Lung (tissue), 12 donors: ENCODE data around the gene NRM. TPM values are rescaled to one million over a fixed set of nuclear protein-coding genes. Genes with fewer than 3 reads are reported as not detected.

Experiments
- ATAC-seq: fragments of 200-7000 bp; cut with Tn5 transposase; one replicate; pipeline ENCODE4 v1.9.1; 2020; ENCODE audit warnings: moderate number of reproducible peaks; ENCODE audit not compliant: insufficient read depth, low FRiP score
- DNase-seq, 3 donors: peaks; one replicate each; pipeline ENCODE4 v3.0.0-alpha.2; 2013 to 2017
- H3K27ac ChIP-seq, 2 donors: one replicate each; pipeline ENCODE4 v1.5.1; 2013; ENCODE audit warnings: mild to moderate bottlenecking in 2 of 2, moderate library complexity in 2 of 2, control low read depth in 1 of 2, inconsistent platforms in 1 of 2, low read depth in 1 of 2, low read length in 1 of 2
- H3K27me3 ChIP-seq, 3 donors: one replicate each; pipeline ENCODE4 v1.5.1; 2013; ENCODE audit warnings: low read length in 2 of 3; ENCODE audit not compliant: control insufficient read depth in 3 of 3, insufficient read depth in 3 of 3
- H3K36me3 ChIP-seq, 4 donors: one replicate each; pipeline ENCODE4 v1.5.1; 2013; ENCODE audit warnings: low read length in 4 of 4, mild to moderate bottlenecking in 1 of 4, moderate library complexity in 1 of 4; ENCODE audit not compliant: control insufficient read depth in 4 of 4, insufficient read depth in 4 of 4
- H3K4me1 ChIP-seq, 5 donors: one replicate each; pipeline ENCODE4 v1.5.1; 2013; ENCODE audit warnings: low read length in 5 of 5, mild to moderate bottlenecking in 2 of 5, moderate library complexity in 1 of 5; ENCODE audit not compliant: control insufficient read depth in 5 of 5, insufficient read depth in 5 of 5
- H3K4me3 ChIP-seq: one replicate; pipeline ENCODE4 v1.5.1; 2013; ENCODE audit warnings: mild to moderate bottlenecking, control low read depth, moderate library complexity
- H3K9ac ChIP-seq, 2 donors: one replicate each; pipeline ENCODE4 v1.5.1; 2013; ENCODE audit warnings: low read length in 2 of 2, control low read depth in 1 of 2; ENCODE audit not compliant: insufficient read depth in 1 of 2
- H3K9me3 ChIP-seq, 4 donors: one replicate each; pipeline ENCODE4 v1.5.1; 2013; ENCODE audit warnings: low read length in 3 of 4, mild to moderate bottlenecking in 1 of 4, moderate library complexity in 1 of 4; ENCODE audit not compliant: control insufficient read depth in 4 of 4, insufficient read depth in 3 of 4
- CTCF ChIP-seq: IDR thresholded peaks from 2 replicates; pipeline ENCODE4 v1.5.1; 2012; ENCODE audit warnings: mild to moderate bottlenecking; ENCODE audit errors: control extremely low read depth, extremely low read depth
- WGBS, 2 donors: extraction: QIAGEN DNeasy Blood & Tissue Kit; methylation state at CpG; one replicate each; pipeline ENCODE4 v1.1.7; 2013; 5-methylcytosine and 5-hydroxymethylcytosine counted together
- polyA plus RNA-seq, 2 donors: library from polyadenylated mRNA; stranded (reverse); fragments of 200-250 nt; gene quantifications; one replicate each; pipeline ENCODE4 v1.2.1, GENCODE V29; 2013
- total RNA-seq, 2 donors: library from RNA; depleted of rRNA in 1 of 2; stranded (reverse); fragments of >200 nt in 1 of 2; gene quantifications; one replicate each; pipeline ENCODE4 v1.2.1, GENCODE V29; 2014 to 2021
- donor health status: control.
- donor health status: control.
- donor health status: Bipolar disorder and iron deficiency.
- donor health status: healthy.
- donor health status: DM: yes; HTN: yes; CAD: no.

The NRM gene
- total and polyA plus RNA-seq, 4 donors = 5.1 to 18.7 (median 15.9) TPM

GRCh38 chr6:30691208-30691847 is 544 bp upstream of the NRM start:
- no peaks in the 10 kb centered on the region for H3K27me3 ChIP-seq
- 21 to 23% methylated on average over 8 of the region's 8 CpGs for WGBS, 2 donors
- peak overlapping the region; percentile 40 to 82 for H3K27ac ChIP-seq
- H3K4me1 ChIP-seq = peaks cover 0 to 36% (median 16%) of the 10 kb centered on the region in 5 donors
- ATAC-seq (no peak), DNase-seq (no peak)
- peaks cover 0 to 2% (median 0%) of the 10 kb centered on the region in 4 donors for H3K36me3 ChIP-seq
- TF ChIP-seq CTCF = no peak
- peak overlapping the region in 1 of 2 donors; percentile 84 for H3K9ac ChIP-seq
- no peaks in the 10 kb centered on the region for H3K9me3 ChIP-seq
- no peak overlapping the region for H3K4me3 ChIP-seq

GRCh38 chr6:30689985-30690384 is 799 bp downstream of the NRM start:
- peaks cover 0 to 50% (median 21%) of the 10 kb centered on the region in 5 donors for H3K4me1 ChIP-seq
- no peaks in the 10 kb centered on the region for H3K9me3 ChIP-seq
- TF ChIP-seq CTCF = no peak
- no peak for DNase-seq
- H3K9ac ChIP-seq = peak overlapping the region in 1 of 2 donors; percentile 71
- peak overlapping the region; percentile 81 to 82 for H3K27ac ChIP-seq
- 22 to 36% methylated on average over 4 of the region's 4 CpGs for WGBS, 2 donors
- peak overlapping the region; percentile 19 for H3K4me3 ChIP-seq
- no peak for ATAC-seq
- H3K36me3 ChIP-seq = peaks cover 0 to 7% (median 1%) of the 10 kb centered on the region in 4 donors
- H3K27me3 ChIP-seq = no peaks in the 10 kb centered on the region

- Histone ChIP-seq H3K4me3 (no peak overlapping the region), H3K9me3 (no peaks in the 10 kb centered on the region), H3K36me3 (peaks cover 0 to 9% (median 2%) of the 10 kb centered on the region in 4 donors), H3K27me3 (no peaks in the 10 kb centered on the region), H3K4me1 (peaks cover 0 to 55% (median 24%) of the 10 kb centered on the region in 5 donors), H3K9ac (no peak overlapping the region), H3K27ac (peak overlapping the region in 1 of 2 donors; percentile 98)
- WGBS, 2 donors = 91 to 95% methylated on average over 11 of the region's 11 CpGs
- TF ChIP-seq CTCF = no peak
- DNase-seq = no peak
- ATAC-seq = no peak
Observed at GRCh38 chr6:30689022-30689865, 1.5 kb downstream of the NRM start.
